K562 (cell line): ENCODE measurements around the gene NBEAL2.

Source experiments
- GABPA ChIP-seq: fragments of 200-800 bp; sonication (Bioruptor generic); conservative IDR thresholded peaks from 2 replicates; pipeline ENCODE4 v1.6.1; 2016; ENCODE audit warnings: low read depth, missing genetic modification characterization, missing compliant biosample characterization
- SMC3 ChIP-seq: conservative IDR thresholded peaks from 2 replicates; pipeline ENCODE4 v1.6.1; 2011; ENCODE audit warnings: low read depth, low read length, improper control_type of control experiment; ENCODE audit not compliant: insufficient read depth
- ZNF133 ChIP-seq: fragments of 250-450 bp; sonication (Bioruptor Pico); IDR thresholded peaks from 2 replicates; pipeline ENCODE4 v1.4.0; 2020; ENCODE audit warnings: mild to moderate bottlenecking
- TF ChIP-seq, protein P1 (sequence below), 3 experiments: IDR thresholded peaks in 2 of 3; conservative IDR thresholded peaks in 1 of 3; 2 replicates each; pipeline ENCODE4 v1.5.1; 2011 to 2012; ENCODE audit warnings: low read length in 3 of 3, mild to moderate bottlenecking in 3 of 3, control low read depth in 2 of 3, improper control_type of control experiment in 1 of 3, inconsistent platforms in 1 of 3, low read depth in 1 of 3, mixed read lengths in 1 of 3, moderate library complexity in 1 of 3; ENCODE audit not compliant: insufficient read depth in 2 of 3

GRCh38 chr3:46934498-46935167 is 44.8 kb upstream of the NBEAL2 start:
- no peak for TF ChIP-seq SMC3
- no peak for TF ChIP-seq GABPA (tag)
- no peak for TF ChIP-seq ZNF133 (CRISPR knock-in tag)
- TF ChIP-seq, protein P1, sequence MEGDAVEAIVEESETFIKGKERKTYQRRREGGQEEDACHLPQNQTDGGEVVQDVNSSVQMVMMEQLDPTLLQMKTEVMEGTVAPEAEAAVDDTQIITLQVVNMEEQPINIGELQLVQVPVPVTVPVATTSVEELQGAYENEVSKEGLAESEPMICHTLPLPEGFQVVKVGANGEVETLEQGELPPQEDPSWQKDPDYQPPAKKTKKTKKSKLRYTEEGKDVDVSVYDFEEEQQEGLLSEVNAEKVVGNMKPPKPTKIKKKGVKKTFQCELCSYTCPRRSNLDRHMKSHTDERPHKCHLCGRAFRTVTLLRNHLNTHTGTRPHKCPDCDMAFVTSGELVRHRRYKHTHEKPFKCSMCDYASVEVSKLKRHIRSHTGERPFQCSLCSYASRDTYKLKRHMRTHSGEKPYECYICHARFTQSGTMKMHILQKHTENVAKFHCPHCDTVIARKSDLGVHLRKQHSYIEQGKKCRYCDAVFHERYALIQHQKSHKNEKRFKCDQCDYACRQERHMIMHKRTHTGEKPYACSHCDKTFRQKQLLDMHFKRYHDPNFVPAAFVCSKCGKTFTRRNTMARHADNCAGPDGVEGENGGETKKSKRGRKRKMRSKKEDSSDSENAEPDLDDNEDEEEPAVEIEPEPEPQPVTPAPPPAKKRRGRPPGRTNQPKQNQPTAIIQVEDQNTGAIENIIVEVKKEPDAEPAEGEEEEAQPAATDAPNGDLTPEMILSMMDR (IDR thresholded peaks at IDR 0.05 in 2 of 3, conservative IDR thresholded peaks at IDR 0.05 in 1 of 3; ENCODE audit: insufficient read depth in 2 of 3, low read depth in 1 of 3, low read length in 3 of 3) = no peak
